Activated T-cell treated with anti-CD3 and anti-CD28 coated beads, Interleukin-2, amount 50 U/mL, for 48 hours (primary cell): ENCODE results near the gene ATXN7L1.

Experiments
- DNase-seq, 2 experiments: peaks; one replicate each; pipeline ENCODE4 v3.0.0-alpha.2; 2020

Gene ATXN7L1

GRCh38 chr7:105639667-105640493, 236.5 kb downstream of the ATXN7L1 start:
- no peak for DNase-seq

GRCh38 chr7:105638902-105639495, 237.4 kb downstream of the ATXN7L1 start:
- no peak for DNase-seq

GRCh38 chr7:105638334-105638733, 238.1 kb downstream of the ATXN7L1 start:
- no peak for DNase-seq

GRCh38 chr7:105637755-105638154, 238.6 kb downstream of the ATXN7L1 start:
- DNase-seq: no peak

GRCh38 chr7:105636982-105637381, 239.4 kb downstream of the ATXN7L1 start:
- DNase-seq: no peak

- no peak for DNase-seq
These were observed 241.2 kb downstream of the ATXN7L1 start for GRCh38 chr7:105635197-105635596.

- no peak for DNase-seq
These were observed 250.4 kb downstream of the ATXN7L1 start for GRCh38 chr7:105625986-105626385.

- no peak for DNase-seq
These were observed 252.5 kb downstream of the ATXN7L1 start for GRCh38 chr7:105623906-105624305.

- no peak for DNase-seq
These were observed 253.0 kb downstream of the ATXN7L1 start for GRCh38 chr7:105623378-105623777.

GRCh38 chr7:105622106-105622731, 254.2 kb downstream of the ATXN7L1 start:
- DNase-seq: no peak

- DNase-seq: no peak
These were observed 254.8 kb downstream of the ATXN7L1 start for GRCh38 chr7:105621617-105622016.

- DNase-seq: no peak
These were observed 255.2 kb downstream of the ATXN7L1 start for GRCh38 chr7:105621176-105621575.

- DNase-seq: no peak
These were observed 256.8 kb downstream of the ATXN7L1 start for GRCh38 chr7:105619590-105619989.

- DNase-seq: no peak
These were observed 258.4 kb downstream of the ATXN7L1 start for GRCh38 chr7:105618016-105618296.

- DNase-seq: no peak
These were observed 259.0 kb downstream of the ATXN7L1 start for GRCh38 chr7:105617280-105618015.

- DNase-seq: no peak
These were observed 262.0 kb downstream of the ATXN7L1 start for GRCh38 chr7:105614341-105614840.

- no peak for DNase-seq
These were observed 262.6 kb downstream of the ATXN7L1 start for GRCh38 chr7:105613611-105614330.

- DNase-seq: no peak
These were observed 263.6 kb downstream of the ATXN7L1 start for GRCh38 chr7:105612806-105613205.

- no peak for DNase-seq
These were observed 264.3 kb downstream of the ATXN7L1 start for GRCh38 chr7:105611856-105612775.

- DNase-seq: no peak
These were observed 266.1 kb downstream of the ATXN7L1 start for GRCh38 chr7:105610165-105610930.
